HG02870 (cell line): ENCODE measurements around the gene MR1.
A peak's percentile ranks its signal among the peaks of the same experiment; 100 is the strongest.

ENCODE experiments used
- ATAC-seq: cut with Tn5 transposase; IDR thresholded peaks from one replicate; pipeline ENCODE4 v1.9.1; 2021; ENCODE audit warnings: mild to moderate bottlenecking, moderate library complexity; ENCODE audit not compliant: unreplicated experiment

MR1 gene

DNA sequence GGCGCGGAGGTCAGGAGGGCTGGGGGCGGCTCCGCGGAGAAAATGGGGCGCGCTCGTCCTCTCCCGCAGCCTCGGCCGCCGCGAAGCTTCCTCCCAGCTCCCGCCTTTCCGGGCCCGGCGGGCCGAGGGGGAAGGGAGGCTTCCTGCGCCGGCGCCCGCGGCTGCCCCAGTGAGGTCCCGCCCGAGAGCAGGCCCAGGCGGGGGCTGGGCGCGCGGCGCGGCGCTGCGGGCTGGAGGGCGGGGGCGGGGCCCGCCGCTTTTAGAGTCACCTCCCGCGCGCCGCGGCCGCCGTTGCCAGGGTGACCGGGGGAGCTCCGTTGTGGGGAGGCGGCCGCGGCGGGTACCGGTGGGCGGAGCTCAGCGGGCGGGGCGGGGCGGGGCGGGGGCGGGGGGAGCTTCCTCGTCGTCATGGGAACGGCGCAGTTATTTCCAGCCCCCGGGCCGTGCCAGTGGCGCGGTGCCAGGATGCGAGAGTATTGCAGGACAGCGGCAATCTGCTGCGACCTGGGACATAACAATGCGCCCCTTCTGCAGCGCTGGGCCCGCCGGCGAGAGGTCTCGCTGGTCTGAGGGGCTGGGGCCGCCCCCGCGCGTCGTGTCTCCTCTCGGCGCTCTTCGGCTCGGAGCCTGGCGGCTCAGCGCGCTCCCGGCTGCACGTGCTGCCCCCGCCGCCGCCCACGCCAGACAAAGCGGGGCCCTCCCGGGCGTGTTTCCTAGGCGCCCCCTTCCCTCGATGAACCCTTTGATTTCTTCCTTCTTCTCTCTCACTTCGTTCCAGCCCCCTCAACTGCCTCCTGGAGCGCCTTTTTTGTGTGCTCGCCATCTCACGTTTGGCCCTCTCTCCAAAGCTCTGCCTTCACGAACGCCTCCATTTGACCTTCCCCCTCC lies 71.6 kb downstream of the MR1 start:
- peak; percentile 72 for ATAC-seq

- no peak for ATAC-seq
These were observed 72.2 kb downstream of the MR1 start for GRCh38 chr1:181106022-181106312.

DNA sequence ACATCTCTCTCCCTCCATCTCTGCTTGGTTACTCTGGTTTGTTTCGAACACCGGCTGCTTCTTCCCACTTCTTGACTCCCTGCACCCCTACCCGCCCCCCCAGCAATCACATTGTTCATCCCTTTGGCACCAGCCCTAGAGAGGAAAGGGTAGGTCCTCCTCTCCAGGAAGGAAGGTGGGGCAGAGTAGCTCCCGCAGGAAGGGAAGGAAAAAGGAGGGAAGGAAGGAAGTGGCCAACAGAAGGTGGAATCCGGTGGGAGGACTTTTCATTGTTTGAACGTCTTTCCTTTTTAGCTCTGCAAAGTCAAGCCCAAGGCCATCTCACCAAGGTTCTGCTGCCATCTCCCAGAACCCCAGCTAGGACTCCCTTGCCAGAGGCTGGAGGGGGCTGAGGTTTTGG lies 72.7 kb downstream of the MR1 start:
- no peak for ATAC-seq

DNA sequence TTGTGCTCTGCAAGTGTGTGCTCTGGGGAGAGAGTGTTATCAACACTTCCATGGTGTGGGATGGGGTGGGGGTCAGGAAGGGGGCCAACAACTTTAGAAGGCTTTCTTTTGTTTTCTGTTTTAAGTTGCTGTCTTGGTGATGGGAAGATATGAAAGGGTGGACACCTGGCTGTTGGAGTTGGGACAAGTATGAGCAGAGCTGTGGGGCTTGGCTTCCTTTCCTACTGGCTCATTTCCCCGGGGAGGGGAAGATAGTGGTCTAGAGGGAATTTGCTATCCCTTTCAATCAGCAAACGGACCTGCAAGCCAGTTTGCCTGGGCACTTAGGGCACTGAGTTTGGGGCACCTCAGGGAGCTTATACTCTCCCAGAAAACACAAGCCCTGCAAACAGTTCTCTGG lies 73.9 kb downstream of the MR1 start:
- no peak for ATAC-seq

GRCh38 chr1:181108304-181108867 lies 74.6 kb downstream of the MR1 start:
- no peak for ATAC-seq

GRCh38 chr1:181110013-181110412 lies 76.2 kb downstream of the MR1 start:
- ATAC-seq: no peak
